Measurements from ENCODE around the gene SLC22A23.

GRCh38 chr6:3358413-3359100 is 98.3 kb downstream of the SLC22A23 start:
- TF ChIP-seq CTCF (IDR thresholded peaks at IDR 0.05) (no peak), POLR2A (IDR thresholded peaks at IDR 0.05) (no peak), EP300 (IDR thresholded peaks at IDR 0.05) (no peak), POLR2AphosphoS5 (IDR thresholded peaks at IDR 0.05) (no peak)

Measured in stomach (tissue), 4 donors.